Measurements from ENCODE around the gene RTN4R. TPM values are rescaled to one million over a fixed set of nuclear protein-coding genes. Genes with fewer than 3 reads are reported as not detected.

RTN4R gene
- total and polyA plus RNA-seq, 9 of the 15 experiments (the other 6 are each of a cell fraction or from before 2014, with no cell fraction given) = 0.04 to 2.8 (median 1.4) TPM; not detected in 3

DNA sequence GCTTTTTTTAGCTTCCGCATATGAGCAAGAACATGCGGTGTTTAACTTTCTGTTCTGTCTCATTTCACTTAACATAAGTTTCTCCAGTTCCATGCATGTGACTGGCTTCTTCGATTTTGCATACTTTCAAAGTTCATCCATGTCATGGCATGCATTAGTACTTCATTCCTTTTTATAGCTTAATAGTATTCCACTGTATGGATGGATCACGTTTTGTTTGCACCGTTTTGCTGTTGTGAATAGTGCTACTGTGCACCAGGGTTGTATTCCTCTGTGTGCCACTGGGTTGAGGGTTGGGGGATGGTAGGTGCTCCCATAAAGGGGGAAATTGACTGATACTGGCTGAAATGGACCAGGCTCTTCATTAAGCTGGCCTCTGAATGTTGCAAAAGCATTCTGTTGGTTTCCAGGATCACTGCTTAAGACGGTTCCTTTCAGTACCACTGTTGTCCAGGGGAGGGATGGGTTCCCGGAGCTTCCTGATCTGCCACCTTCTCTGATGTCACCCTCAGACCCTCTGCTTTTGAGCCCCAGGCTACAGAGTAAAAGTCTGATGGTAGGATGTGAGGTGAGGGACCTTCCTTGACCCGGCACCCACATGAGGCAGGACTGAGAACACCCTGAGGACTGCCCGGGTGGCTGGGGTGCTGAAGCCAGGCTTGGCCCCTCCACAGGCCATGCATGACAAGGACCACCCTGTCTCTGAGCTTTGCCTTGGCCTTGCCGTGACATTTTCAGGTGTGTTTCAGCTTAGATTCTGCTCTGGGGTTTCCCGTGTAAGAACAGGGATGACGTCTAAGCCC is 27.3 kb upstream of the RTN4R start (continued):
- TF ChIP-seq ARID3A (IDR thresholded peaks at IDR 0.05; ENCODE audit: borderline replicate concordance, low read depth, low read length) (no peak), REST (IDR thresholded peaks at IDR 0.05; ENCODE audit: borderline replicate concordance) (no peak), REST (CRISPR knock-in tag; IDR thresholded peaks at IDR 0.05; ENCODE audit: low read depth) (0 out of 2 replicates have a peak, but pooled peaks have one; percentile 37), PHB (CRISPR knock-in tag; IDR thresholded peaks at IDR 0.05) (no peak), BRCA1 (IDR thresholded peaks at IDR 0.05) (no peak), BRCA1 (CRISPR knock-in tag; IDR thresholded peaks at IDR 0.05) (peak; percentile 97; the same call in 1 of the 2 replicates), RHOXF2B (CRISPR knock-in tag; conservative IDR thresholded peaks at IDR 0.05) (no peak), PRPF4 (IDR thresholded peaks at IDR 0.05; ENCODE audit: insufficient read depth, low read depth, low read length, poor library complexity, severe bottlenecking) (no peak), CHD4 (IDR thresholded peaks at IDR 0.05; ENCODE audit: insufficient read depth, insufficient replicate concordance, low read depth, low read length, poor library complexity, severe bottlenecking) (no peak), KLF10 (CRISPR knock-in tag; IDR thresholded peaks at IDR 0.05) (no peak), ZBTB8A (IDR thresholded peaks at IDR 0.05; ENCODE audit: partially characterized antibody) (no peak), LCOR (CRISPR knock-in tag; IDR thresholded peaks at IDR 0.05) (no peak), HNRNPUL1 (IDR thresholded peaks at IDR 0.05; ENCODE audit: low read length) (no peak), PCBP2 (IDR thresholded peaks at IDR 0.05; ENCODE audit: low read depth, low read length, poor library complexity, severe bottlenecking) (no peak)

Measured in K562 (cell line).